Hematopoietic multipotent progenitor cell treated with erythropoietin and hydrocortisone succinate and interleukin-3 and kit ligand, for 8 days (in vitro differentiated cells): ENCODE results near the gene CCDC187.

Experiments
- DNase-seq: peaks from one replicate; pipeline ENCODE4 v3.0.0-alpha.2; 2015

The CCDC187 gene

GRCh38 chr9:136265561-136266355 lies 38.1 kb downstream of the CCDC187 start:
- DNase-seq = no peak

GRCh38 chr9:136264441-136265405 lies 39.2 kb downstream of the CCDC187 start:
- DNase-seq = no peak

GRCh38 chr9:136264031-136264430 lies 39.9 kb downstream of the CCDC187 start:
- no peak for DNase-seq

- DNase-seq = no peak
Observed at GRCh38 chr9:136262671-136263178, 41.2 kb downstream of the CCDC187 start.

- DNase-seq = no peak
Observed at GRCh38 chr9:136261686-136262430, 42.0 kb downstream of the CCDC187 start.

GRCh38 chr9:136260936-136261472 lies 42.9 kb downstream of the CCDC187 start:
- DNase-seq = no peak

GRCh38 chr9:136260521-136260920 lies 43.4 kb downstream of the CCDC187 start:
- no peak for DNase-seq

- no peak for DNase-seq
Observed at GRCh38 chr9:136259836-136260235, 44.1 kb downstream of the CCDC187 start.

- no peak for DNase-seq
Observed at GRCh38 chr9:136259517-136259813, 44.4 kb downstream of the CCDC187 start.

- DNase-seq = no peak
Observed at GRCh38 chr9:136258786-136259516, 44.9 kb downstream of the CCDC187 start.

- no peak for DNase-seq
Observed at GRCh38 chr9:136258299-136258625, 45.6 kb downstream of the CCDC187 start.

- no peak for DNase-seq
Observed at GRCh38 chr9:136257381-136258298, 46.3 kb downstream of the CCDC187 start.

- no peak for DNase-seq
Observed at GRCh38 chr9:136255896-136256890, 47.7 kb downstream of the CCDC187 start.

- DNase-seq = no peak
Observed at GRCh38 chr9:136255166-136255538, 48.7 kb downstream of the CCDC187 start.

GRCh38 chr9:136254381-136255165 lies 49.3 kb downstream of the CCDC187 start:
- DNase-seq = no peak

- no peak for DNase-seq
Observed at GRCh38 chr9:136253246-136254130, 50.4 kb downstream of the CCDC187 start.

GRCh38 chr9:136252846-136253245 lies 51.0 kb downstream of the CCDC187 start:
- DNase-seq = no peak

- no peak for DNase-seq
Observed at GRCh38 chr9:136252281-136252680, 51.6 kb downstream of the CCDC187 start.
